PFSK-1 (cell line): ENCODE measurements around the gene G6PC3.

Source experiments
- FOXP2 ChIP-seq: optimal IDR thresholded peaks from 2 replicates; pipeline ENCODE3; 2011; ENCODE audit warnings: borderline replicate concordance, control low read depth, inconsistent platforms; ENCODE audit not compliant: insufficient read depth; ENCODE audit errors: extremely low read length, extremely low read depth
- POLR2AphosphoS5 ChIP-seq: IDR thresholded peaks from 2 replicates; pipeline ENCODE4 v1.6.1; 2012; ENCODE audit warnings: low read depth, mild to moderate bottlenecking, control low read depth, low read length, moderate library complexity
- SIN3A ChIP-seq: IDR thresholded peaks from 2 replicates; pipeline ENCODE4 v1.6.1; 2012; ENCODE audit warnings: mild to moderate bottlenecking, low read length, moderate library complexity, borderline replicate concordance; ENCODE audit not compliant: insufficient read depth
- TAF1 ChIP-seq: IDR thresholded peaks from 2 replicates; pipeline ENCODE4 v1.6.1; 2012; ENCODE audit warnings: low read length, control low read depth, borderline replicate concordance; ENCODE audit not compliant: insufficient read depth
- TF ChIP-seq, protein P1 (sequence below), 2 experiments: IDR thresholded peaks; 2 replicates each; pipeline versions ENCODE4 v1.6.1 to v1.8.0; 2011 to 2012; ENCODE audit warnings: low read depth in 2 of 2, low read length in 2 of 2, control low read depth in 1 of 2, inconsistent platforms in 1 of 2, mild to moderate bottlenecking in 1 of 2, moderate library complexity in 1 of 2; ENCODE audit not compliant: insufficient read depth in 1 of 2

Gene G6PC3

DNA sequence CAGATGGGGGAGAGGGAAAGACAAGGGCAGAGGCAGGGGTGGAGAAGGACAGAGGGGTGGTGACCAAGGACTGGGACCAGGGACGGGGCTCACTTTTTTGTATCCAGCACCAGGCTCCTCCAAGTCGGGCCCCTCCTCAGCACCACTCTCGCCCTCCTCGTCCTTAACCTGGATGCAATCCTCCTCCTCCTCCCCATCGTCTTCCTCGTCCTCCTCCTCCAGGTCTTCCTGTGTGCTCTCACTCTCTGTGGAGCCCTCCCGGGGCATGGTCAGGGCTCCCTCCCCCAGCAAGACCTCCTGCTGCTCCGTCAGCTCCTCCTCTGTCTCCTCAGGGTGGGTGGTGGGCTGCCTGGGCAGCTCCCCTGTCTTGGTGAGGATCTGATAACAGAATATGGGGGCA, 16.8 kb downstream of the G6PC3 start:
- TF ChIP-seq FOXP2 = no peak
- TF ChIP-seq POLR2AphosphoS5 = no peak
- TF ChIP-seq TAF1 = no peak
- TF ChIP-seq, protein P1, sequence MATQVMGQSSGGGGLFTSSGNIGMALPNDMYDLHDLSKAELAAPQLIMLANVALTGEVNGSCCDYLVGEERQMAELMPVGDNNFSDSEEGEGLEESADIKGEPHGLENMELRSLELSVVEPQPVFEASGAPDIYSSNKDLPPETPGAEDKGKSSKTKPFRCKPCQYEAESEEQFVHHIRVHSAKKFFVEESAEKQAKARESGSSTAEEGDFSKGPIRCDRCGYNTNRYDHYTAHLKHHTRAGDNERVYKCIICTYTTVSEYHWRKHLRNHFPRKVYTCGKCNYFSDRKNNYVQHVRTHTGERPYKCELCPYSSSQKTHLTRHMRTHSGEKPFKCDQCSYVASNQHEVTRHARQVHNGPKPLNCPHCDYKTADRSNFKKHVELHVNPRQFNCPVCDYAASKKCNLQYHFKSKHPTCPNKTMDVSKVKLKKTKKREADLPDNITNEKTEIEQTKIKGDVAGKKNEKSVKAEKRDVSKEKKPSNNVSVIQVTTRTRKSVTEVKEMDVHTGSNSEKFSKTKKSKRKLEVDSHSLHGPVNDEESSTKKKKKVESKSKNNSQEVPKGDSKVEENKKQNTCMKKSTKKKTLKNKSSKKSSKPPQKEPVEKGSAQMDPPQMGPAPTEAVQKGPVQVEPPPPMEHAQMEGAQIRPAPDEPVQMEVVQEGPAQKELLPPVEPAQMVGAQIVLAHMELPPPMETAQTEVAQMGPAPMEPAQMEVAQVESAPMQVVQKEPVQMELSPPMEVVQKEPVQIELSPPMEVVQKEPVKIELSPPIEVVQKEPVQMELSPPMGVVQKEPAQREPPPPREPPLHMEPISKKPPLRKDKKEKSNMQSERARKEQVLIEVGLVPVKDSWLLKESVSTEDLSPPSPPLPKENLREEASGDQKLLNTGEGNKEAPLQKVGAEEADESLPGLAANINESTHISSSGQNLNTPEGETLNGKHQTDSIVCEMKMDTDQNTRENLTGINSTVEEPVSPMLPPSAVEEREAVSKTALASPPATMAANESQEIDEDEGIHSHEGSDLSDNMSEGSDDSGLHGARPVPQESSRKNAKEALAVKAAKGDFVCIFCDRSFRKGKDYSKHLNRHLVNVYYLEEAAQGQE (IDR thresholded peaks at IDR 0.05; ENCODE audit: insufficient read depth in 1 of 2, low read depth in 2 of 2, low read length in 2 of 2) = no peak
- no peak for TF ChIP-seq SIN3A

GRCh38 chr17:44088254-44088653, 17.7 kb downstream of the G6PC3 start:
- TF ChIP-seq POLR2AphosphoS5 = no peak
- TF ChIP-seq, protein P1 (IDR thresholded peaks at IDR 0.05; ENCODE audit: insufficient read depth in 1 of 2, low read depth in 2 of 2, low read length in 2 of 2) = no peak
- no peak for TF ChIP-seq SIN3A
- TF ChIP-seq TAF1 = no peak
- TF ChIP-seq FOXP2 = no peak

- TF ChIP-seq SIN3A (no peak), POLR2AphosphoS5 (no peak)
Measured at GRCh38 chr17:44091200-44091997, 20.9 kb downstream of the G6PC3 start.

DNA sequence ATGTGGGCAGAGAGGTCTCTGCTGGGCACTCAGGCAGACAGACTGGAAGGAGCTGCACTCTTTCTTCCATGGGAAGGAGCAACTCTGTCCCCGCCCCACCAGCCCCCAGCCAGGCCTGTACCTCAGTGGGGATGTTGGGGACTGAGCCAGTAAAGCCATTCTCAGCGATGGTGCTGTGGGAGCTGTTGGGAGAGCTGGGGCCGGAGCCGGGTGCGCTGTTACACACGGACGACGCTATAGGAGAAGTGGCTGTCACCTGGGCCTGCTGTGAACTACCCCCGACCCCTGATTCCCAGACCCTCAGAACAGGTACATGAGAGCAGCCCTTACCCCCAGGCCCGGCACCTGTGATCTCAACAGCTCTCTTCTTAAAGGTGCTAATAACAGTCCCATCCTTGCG, 21.5 kb downstream of the G6PC3 start:
- TF ChIP-seq, protein P1 (IDR thresholded peaks at IDR 0.05; ENCODE audit: insufficient read depth in 1 of 2, low read depth in 2 of 2, low read length in 2 of 2) = no peak
- TF ChIP-seq SIN3A (no peak), TAF1 (no peak), POLR2AphosphoS5 (no peak), FOXP2 (no peak)

DNA sequence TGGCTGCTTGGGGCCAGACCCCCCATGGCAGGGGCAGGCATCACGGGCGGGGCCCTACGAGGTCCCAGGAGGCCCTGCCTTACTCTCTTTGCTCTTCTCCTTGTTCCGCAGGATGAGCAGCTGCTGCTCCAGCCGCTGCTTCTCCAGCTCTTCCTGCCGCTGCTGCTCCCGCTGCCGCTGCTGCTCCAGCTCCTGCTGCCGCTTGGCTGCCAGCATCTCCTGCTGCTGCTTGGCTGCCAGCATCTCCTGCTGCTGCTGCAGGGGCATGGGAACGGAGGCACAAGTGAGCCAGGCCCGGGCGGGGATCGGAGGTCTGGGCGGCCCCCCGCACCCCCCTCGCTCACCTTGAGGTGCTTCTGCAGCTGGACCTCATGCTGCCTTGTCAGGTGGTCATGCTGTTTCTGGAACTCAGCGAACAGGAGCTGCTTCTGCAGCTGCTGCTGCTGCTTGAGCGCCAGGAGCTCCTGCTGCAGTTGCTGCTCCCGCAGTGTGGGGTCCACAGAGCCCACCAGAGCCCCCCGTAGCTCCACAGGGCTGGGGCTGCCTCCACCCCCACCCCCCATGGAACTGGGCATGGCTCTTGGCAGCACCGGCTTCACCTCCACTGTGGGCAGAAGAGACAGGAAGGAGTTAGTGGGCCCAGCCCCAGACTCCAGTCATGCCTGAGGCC, 22.8 kb downstream of the G6PC3 start:
- TF ChIP-seq SIN3A = no peak
- no peak for TF ChIP-seq TAF1
- TF ChIP-seq, protein P1 (IDR thresholded peaks at IDR 0.05; ENCODE audit: insufficient read depth in 1 of 2, low read depth in 2 of 2, low read length in 2 of 2) = no peak
- no peak for TF ChIP-seq FOXP2
- no peak for TF ChIP-seq POLR2AphosphoS5
